Bronchial epithelial cell (primary cell): ENCODE measurements around the gene PRKAG2. TPM values are rescaled to one million over a fixed set of nuclear protein-coding genes. Genes with fewer than 3 reads are reported as not detected.

Experiments used
- DNase-seq: peaks from one replicate; pipeline ENCODE4 v3.0.0-alpha.2; 2010; ENCODE audit warnings: low read depth
- FAIRE-seq: peaks from 2 replicates; lab custom pipeline; 2011; peaks lifted over from hg19 to GRCh38; lab: Jason Lieb, UNC
- H3K27me3 ChIP-seq: 2 replicates; pipeline ENCODE4 v1.5.1; 2011; ENCODE audit warnings: low read length; ENCODE audit not compliant: control insufficient read depth, insufficient read depth
- H3K36me3 ChIP-seq: 2 replicates; pipeline ENCODE4 v1.5.1; 2011; ENCODE audit warnings: low read length; ENCODE audit not compliant: control insufficient read depth, insufficient read depth
- H3K4me3 ChIP-seq: 2 replicates; pipeline ENCODE4 v1.5.1; 2011; ENCODE audit warnings: mild to moderate bottlenecking, low read depth, low read length, control low read depth
- CTCF ChIP-seq: IDR thresholded peaks from 2 replicates; pipeline ENCODE4 v1.5.1; 2011; ENCODE audit warnings: mild to moderate bottlenecking, moderate library complexity, low read length, control low read depth, inconsistent platforms; ENCODE audit not compliant: insufficient read depth, severe bottlenecking
- total RNA-seq: library from RNA; depleted of rRNA; stranded (reverse); fragments of >200 nt; gene quantifications from 2 replicates; pipeline ENCODE4 v1.2.1, GENCODE V29; 2014

The PRKAG2 gene
- total RNA-seq, 1 donor from 2014 or later = 24.5 TPM

- peak; percentile 54 for DNase-seq
- H3K4me3 ChIP-seq = no peak overlapping the region
- TF ChIP-seq CTCF = peak; percentile 28
Observed at GRCh38 chr7:151818674-151819519, 58.0 kb downstream of the PRKAG2 start.

GRCh38 chr7:151817981-151818673 lies 58.8 kb downstream of the PRKAG2 start:
- Histone ChIP-seq H3K36me3 (no peaks in the 10 kb centered on the region), H3K4me3 (no peak overlapping the region), H3K27me3 (peaks cover 9% of the 10 kb centered on the region)
- TF ChIP-seq CTCF = no peak
- FAIRE-seq (no peak), DNase-seq (no peak)

More at GRCh38 chr7:151818674-151819519, 58.0 kb downstream of the PRKAG2 start:
- Histone ChIP-seq H3K36me3 (no peaks in the 10 kb centered on the region), H3K27me3 (peaks cover 7% of the 10 kb centered on the region)
- no peak for FAIRE-seq

- peaks cover 8% of the 10 kb centered on the region for H3K27me3 ChIP-seq
- H3K4me3 ChIP-seq = no peak overlapping the region
- FAIRE-seq = no peak
- TF ChIP-seq CTCF = no peak
- no peaks in the 10 kb centered on the region for H3K36me3 ChIP-seq
- DNase-seq = no peak
Observed at GRCh38 chr7:151817315-151817690, 59.6 kb downstream of the PRKAG2 start.

GRCh38 chr7:151816562-151817314 lies 60.2 kb downstream of the PRKAG2 start:
- TF ChIP-seq CTCF = no peak
- Histone ChIP-seq H3K36me3 (no peaks in the 10 kb centered on the region), H3K4me3 (no peak overlapping the region), H3K27me3 (peaks cover 8% of the 10 kb centered on the region)
- no peak for FAIRE-seq
- DNase-seq = no peak

GRCh38 chr7:151815419-151815818 lies 61.5 kb downstream of the PRKAG2 start:
- no peak for TF ChIP-seq CTCF
- no peak for FAIRE-seq
- no peak for DNase-seq
- Histone ChIP-seq H3K36me3 (no peaks in the 10 kb centered on the region), H3K27me3 (peaks cover 8% of the 10 kb centered on the region), H3K4me3 (no peak overlapping the region)
